GM18909 (cell line): ENCODE data around the gene OBSL1.

Experiments used
- ATAC-seq: cut with Tn5 transposase; IDR thresholded peaks from one replicate; pipeline ENCODE4 v1.9.1; 2021; ENCODE audit warnings: mild to moderate bottlenecking; ENCODE audit not compliant: unreplicated experiment, poor library complexity

The OBSL1 gene

DNA sequence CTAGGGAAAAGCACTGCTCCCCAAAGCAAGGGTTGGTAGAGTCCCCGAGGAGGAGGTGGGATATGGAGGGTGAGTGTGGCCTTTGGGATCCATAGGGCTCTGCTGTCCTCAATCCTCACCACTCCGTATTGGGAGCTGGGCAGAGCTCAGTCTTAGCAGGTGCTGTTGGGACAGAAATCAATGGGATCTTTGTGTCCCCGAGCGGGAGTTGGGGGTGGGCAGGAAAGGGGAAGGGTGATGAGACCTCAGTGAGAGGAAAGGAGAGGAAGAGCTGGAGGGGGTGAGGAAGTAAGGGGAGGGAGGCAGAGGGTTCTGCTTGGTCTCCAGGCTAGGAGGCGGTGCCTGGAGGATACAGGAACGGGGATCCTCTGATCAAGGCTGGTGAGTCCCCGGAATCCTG, 54.5 kb downstream of the OBSL1 start:
- ATAC-seq = no peak

DNA sequence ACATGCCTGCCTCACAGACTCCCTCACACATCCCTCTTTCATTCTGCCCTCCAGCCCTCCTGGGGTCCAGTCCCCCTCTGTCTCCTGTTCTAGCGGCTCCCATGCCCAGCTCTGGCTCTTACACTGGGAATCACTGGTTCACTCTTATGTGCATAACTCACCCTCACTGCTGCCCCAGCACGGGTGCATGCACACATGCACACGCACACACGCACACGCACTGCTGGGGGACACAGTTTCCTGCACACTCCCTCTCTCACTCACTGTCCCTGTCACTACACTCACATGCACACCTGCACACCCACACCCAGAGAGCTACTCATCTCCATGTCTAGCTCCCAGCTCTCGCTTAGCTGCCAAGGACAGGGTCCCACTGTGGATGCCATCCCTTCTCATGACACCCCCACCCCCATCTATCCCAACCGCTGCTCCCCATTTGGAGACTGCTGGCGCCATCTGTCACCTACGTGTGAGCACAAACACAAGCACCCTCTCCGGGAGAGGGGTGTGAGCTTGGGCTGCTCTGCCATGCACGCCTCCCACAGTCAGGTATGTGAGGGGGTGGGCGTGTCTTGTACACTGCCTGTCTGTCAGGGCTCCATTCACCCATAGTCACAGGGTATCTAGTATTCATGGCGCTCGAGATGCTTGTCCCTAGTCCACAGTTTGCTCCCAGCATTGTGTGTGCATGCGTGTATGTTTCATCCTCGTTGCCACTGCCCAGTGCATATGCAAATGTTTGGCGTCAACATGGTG, 55.3 kb downstream of the OBSL1 start:
- no peak for ATAC-seq

DNA sequence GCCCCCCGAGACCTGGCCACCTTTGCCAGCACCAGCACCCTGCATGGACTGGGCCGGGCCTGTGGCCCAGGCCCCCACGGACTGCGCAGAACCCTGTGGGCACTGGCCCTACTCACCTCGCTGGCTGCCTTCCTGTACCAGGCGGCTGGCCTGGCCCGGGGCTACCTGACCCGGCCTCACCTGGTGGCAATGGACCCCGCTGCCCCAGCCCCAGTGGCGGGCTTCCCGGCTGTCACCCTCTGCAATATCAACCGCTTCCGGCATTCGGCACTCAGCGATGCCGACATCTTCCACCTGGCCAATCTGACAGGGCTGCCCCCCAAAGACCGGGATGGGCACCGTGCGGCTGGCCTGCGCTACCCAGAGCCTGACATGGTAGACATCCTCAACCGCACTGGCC, 56.5 kb downstream of the OBSL1 start:
- no peak for ATAC-seq

DNA sequence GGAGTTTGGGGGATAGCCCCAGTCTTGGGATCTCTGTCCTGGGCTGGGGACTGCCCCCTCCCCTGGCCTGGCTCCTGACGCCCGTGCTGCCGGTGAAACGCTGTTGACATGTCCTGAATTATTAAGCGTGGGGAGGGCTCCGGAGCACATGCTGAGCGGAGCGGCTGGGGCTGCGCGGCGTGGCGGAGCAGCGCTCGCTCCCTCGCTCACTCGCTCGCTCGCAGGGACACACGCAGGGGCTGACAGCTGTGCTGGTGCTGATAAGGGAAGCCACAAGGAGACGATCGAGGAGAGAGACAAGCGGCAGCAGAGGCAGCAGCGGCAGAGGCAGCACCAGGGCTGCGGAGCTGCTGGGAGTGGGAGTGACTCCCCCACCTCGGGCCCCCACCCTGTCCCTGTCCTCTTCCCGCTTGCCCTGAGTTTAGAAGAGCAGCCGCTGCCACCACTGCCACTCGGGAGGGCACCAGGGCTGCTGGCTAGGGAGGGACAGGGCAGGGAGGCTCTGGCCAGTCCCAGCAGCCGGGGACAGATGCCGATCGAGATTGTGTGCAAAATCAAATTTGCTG, 57.1 kb downstream of the OBSL1 start, which contains the start of gene ASIC4:
ASIC4 (plus strand) TSS at position 287 of the 566 bp plus-strand sequence; CDS start at position 530, 243 bp downstream.
- no peak for ATAC-seq

DNA sequence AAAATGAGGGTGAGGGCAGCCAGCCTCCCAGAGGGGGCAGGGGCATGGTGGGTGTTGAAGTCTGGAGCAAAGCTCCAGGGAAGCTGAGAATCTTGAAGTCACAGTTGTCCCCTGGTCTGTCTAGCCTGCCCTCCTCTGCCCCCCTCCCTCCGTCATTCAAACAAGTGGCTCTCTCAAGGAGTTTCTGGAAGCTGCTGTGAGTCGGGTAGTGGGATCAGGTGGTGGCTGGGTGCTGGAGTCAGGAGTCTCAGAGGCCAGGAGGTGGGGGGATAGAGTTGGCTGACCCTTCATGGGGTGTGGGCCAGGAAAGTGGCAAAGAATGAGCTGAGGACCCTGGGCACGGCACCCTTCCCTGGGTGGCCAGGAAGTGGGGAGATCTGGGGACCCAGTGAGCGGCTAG, 57.6 kb downstream of the OBSL1 start:
- no peak for ATAC-seq

DNA sequence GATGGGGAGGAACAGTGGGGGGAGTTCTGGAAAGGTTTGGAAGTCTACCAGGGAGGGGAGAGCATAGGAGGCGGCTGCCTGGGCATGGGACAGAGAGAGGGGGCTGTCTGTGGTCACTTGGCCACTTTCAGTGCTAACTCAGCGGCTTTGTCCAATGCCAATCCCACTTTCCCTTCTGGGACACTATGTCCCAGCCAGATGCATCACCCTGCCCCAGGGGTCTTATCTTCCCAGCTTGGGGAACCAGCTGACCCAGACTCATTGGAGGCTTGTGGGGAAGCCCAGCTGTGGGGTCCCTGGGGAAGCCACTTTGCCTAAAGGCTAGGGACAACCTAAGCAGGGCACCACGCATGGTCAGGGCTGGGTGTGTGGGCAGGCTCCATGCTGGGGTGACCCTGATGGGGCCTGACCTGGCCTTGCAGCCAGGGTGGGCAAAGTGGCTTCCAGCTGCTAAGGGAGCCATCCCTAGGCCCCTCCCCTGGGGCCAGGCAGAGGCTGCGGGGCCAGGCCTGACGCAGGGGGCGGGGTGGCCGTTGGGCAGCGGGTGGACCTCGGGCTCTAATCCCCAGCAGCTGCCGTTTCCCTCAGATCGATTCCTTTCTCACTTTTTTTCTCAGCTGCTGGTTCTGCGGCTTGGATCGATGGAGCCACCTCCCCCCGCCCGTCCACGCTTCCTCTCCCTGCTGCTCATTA, 58.7 kb downstream of the OBSL1 start:
- no peak for ATAC-seq

DNA sequence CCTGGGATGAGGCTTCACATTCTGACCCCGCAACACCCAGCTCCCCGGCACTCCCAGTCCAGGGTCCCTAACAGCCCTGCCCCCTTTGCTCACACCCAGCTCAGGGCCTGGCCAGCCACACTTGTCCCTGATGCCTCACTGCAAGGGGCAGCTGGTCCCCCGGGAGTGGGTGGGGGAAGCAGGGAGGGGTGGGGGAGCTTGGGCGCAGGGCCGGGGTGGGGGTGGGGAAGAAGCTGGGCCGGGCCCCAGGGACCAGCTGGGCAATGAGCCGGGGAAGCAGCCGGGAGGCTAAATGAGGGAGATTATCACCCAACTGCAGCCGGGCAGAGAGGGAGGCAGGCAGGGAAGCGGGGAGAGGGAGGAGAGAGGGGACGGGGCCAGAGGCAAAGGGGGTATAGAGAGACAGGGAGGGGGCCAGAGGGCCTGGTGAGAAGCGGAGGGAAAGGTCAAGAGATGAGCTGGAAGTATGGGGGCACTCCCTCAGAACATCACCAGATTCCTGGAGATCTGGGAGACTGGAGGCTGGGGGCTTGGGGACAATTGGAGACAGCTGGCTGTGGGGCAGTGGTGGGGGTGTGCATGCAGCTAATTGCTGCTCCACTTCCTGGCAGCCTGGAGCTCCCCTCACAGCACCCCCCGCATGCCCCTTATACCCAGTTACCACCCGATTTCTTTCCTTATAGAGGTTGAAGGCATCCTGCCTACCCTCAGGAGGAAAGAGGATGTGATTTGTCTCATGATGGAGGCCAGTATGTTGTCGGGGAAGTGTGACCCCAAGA, 59.6 kb downstream of the OBSL1 start:
- no peak for ATAC-seq

DNA sequence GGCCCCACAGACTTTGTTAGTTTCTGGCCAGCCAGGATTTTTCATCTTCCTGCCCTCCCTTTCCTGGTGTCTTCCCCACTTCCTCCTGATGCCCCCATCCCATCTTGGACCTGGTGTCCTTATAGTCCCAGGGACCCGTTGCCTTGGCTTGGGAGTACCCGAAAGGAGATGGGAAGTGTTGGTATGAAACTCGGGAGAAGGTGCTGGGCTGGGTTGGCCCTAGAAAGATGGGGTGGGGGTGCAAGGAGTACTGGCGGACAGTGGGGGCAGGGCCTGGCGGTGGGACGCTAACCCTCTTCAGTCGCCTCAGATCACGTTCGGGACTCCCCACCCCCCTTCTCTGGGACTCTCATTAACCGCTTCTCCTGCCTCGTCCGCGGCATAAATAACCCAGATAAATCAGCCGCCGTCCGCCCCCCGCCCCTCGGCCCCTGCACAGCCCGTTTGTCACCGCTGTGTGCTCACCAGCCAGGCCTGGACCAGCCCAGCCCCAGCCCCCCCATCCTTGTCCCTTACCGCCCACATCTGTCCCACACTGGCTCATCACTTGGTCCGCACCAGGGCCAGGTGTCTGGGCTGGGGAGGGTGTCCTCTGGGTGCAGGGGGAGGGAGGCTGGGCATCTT, 60.7 kb downstream of the OBSL1 start:
- ATAC-seq = no peak

DNA sequence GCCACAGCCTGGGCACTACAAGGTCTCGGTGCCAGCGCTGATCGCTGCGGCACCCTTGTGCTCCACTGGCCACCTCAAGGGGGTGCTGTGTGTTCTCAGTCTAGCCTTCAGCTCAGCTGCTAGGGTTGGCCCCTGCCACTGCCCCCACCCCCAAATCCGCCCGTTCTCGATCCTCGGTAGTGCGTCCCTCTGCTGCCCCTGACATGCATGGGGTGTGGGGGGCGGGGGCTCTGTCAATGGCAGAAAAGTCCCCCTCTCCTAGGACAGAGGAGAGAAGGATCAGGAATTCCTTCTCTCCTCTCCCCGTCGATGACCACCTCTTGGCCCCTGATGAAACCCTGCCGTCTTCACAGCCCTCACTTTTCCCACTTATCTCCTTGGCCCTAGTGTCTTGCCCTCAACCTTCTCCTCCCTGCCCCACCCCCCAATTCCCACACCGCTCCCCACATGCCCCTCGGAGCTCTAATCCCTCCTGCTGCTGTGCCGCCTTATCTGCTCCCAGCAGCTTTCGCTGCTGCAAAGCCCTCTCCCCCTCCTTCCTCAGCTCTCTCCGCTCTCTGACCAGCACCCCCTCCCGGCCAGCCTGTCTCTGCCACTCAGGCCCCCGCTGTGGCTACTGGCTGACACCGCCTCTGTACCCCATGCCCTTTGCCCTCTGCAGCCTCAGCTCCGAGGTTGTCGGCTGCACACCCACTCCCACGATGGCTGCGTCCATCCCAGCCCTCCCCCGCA, 61.4 kb downstream of the OBSL1 start:
- ATAC-seq = peak; percentile 55

DNA sequence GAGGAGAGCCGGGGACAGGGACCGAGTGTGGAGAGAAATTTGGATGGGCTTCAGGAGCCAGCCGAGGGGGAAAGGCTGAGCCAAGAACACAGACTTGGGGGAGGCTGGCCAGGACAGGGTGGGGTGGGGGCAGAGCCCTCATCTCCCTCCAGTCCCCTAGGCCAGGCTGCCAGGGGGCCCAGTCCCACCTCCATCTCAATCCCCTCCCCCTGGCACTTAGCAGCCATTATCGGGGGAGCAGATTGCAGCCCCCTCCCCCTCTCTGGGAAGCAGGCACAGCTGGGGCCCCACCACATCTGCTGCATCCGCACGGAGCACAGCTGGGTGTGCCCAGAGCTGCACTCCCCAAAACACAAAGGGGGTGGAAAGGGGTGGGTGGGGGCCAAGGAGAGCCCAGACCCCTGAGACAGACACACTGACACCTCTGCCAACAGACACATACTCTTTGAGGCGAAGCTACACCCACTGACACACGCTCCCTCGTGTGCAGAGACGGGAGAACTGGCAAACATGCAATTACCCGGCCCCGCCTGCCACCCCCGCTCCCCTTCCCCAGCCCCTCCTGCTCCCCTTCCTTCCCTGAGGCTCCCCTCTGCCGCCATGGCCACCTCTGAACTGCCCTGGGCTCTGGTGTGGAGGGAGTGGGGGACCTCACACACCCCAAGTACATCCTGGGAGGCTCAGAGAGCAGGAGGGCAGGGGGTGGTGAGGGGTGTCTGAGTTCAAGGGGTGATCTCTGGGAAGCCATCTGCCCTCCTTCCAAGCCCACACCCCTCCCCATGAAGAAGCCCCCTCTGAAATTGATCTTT, 62.2 kb downstream of the OBSL1 start:
- ATAC-seq = peak; percentile 21

DNA sequence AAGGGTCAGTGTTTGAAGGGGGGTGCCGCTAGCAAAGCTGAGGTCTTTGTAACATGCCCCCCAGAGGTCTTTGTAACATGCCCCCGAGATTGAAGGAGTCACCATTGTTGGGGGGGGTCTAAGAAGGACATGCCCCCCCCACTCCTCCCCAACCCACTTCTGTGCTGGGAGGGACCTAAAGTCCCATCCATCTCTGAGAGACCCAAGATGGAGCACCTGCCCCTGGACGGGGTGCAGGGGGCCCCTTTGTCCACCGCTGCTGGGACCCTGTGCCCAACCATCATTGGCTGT, 63.0 kb downstream of the OBSL1 start:
- ATAC-seq = no peak

DNA sequence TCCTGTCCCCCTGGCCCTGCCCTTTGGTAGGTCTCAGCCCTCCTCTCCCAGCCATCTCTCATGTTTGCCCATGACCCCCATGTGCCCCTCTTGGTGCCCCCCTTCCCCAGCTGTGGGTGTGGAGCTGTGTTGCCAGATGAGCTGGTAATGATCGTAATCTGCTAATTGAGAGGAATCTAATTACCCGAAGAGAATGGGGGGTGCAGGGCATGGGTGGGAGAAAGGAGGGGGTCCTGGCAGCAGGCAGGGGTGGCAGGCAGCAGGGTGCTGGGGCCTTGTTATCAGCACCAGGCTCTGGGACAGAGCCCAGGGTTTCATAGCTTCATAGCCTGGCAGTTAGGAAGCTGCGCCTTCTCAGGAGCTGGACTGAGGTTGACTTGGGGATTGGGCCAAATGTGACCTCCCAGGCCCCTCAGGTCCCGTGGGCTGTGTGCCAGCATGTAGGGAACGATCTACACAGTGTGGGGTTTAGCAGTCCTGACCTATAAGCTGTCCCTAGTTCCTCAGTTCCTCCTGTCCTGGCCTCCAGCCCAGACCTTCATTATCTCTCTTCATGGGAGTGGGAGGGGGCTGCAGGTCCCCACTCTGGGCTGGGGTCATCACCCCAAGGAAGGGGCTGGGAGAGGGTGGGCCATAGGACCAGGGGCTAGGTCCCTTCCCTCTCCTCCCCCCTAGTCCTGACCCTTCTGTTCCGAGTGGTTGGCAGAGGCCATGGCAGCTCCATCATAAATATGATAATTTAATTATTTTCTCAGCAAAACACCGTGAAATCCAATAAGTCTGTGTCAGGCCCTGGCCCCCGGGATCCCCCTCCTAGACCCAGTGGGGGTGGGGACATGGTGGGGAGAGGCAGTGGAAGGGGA, 63.5 kb downstream of the OBSL1 start:
- no peak for ATAC-seq

DNA sequence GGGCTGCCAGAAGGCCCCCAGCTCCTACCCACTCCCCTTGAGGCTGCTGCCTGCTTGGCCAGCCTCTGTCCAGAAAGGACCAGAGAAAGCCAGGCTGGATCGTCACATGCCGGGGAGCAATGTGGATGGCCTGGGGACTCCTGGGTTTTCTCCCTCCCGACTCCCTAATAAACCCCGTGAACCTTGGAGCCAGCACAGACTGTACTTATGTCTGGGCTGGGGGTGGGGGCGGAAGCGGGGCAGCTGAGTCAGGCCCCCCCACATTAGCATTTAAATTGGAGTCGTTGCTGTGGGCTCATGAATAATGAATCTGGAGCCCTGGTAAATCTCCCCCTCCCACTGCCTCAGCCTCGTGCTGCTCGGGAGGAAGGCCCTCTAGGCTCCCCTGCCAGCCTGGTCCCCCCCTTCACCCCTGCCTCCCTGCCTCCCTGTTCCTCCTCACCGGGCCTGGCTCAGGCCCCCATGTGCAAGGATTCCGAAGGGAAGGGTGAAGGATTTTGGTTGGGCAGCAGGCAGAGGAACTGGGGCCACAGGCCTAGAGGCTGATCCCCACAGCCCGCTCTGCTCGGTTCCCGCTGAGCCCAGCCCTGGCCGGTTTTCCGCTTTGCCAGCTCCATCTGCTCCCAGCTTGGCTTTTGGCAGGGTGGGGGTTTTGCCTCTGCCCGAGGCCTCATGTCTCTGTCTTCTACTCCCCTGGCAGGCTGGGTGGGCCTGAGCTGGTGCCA, 64.4 kb downstream of the OBSL1 start:
- ATAC-seq = no peak

DNA sequence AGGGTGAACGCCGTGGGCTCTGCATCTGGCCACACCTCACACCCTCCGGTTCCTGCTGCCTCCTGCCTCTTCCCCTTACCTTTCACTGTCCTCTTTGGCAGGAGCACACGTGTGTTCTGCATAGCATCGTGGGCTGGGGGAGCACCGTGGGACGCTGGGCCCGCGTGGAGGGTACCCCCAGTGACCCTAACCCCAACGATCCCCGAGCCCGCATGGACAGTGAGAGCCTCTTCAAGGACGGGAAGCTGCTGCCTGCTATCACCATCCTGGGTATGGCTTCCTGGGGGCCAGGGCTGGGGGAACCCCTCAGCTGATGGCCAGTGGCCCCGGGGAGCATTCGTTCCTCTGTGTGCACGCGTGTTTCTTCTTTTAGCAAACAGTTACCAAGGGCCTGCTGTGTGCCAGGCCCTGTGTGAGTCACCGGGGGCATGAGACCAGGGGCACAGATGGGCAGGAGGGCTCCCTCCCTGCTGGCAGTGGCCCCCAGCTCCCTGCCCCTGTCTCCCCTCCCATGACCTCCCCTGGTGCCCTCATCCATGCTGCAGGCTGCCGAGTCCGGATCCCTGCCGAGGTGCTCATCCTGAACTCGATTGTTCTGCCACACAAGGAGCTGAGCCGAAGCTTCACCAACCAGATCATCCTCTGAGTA, 65.1 kb downstream of the OBSL1 start:
- ATAC-seq = no peak

DNA sequence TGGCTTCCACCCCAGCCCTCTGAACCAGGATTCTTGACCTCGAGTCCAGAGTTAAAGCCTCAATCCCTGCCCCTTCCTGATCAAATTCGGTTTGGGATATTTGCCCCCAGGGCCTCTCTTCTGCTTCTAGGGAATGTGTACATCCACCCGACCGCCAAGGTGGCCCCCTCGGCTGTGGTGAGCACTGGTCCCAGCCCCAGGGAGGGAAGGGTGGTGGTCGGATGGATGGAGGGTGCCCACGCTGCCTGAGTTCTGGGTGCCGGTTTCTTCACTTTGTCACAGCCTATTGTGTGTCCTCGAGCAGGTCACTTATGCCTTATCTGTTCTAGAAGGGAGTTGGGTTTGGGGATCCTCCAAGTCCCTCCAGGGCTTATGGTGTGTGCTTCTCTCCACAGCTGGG, 65.8 kb downstream of the OBSL1 start:
- ATAC-seq = no peak

DNA sequence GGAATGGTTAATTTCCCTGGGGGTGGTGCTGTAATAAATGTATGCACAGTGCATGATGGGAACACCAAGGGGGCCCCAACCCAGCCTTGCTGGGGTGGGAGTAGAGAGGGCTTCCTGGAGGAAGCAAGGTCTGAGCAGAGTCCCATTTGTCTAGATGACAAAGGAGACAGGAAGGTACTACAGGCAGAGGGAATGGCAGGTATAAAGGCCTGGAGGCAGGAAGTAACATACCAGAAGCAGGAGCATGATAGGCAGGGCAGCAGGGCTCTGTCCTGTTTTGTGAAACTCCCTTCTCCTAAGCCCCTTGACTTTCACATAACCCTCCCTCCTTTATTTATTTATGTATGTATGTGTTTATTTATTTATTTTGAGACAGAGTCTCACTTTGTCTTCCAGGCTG, 68.7 kb downstream of the OBSL1 start:
- ATAC-seq = no peak

DNA sequence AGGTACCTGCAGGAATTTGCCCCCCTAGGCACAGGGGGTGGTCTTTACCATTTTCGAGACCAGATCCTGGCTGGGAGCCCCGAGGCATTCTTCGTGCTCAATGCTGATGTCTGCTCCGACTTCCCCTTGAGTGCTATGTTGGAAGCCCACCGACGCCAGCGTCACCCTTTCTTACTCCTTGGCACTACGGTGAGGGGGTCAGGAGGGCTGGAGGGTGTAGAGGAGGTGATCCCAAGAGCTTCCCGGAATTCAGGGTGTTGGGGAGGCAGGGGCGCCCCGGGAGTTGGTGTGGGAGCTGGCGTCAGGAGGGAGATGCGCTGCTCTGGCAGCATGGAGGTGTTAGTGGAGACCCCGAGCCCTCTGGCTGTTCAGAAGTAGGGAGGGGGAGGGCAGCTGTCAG, 69.5 kb downstream of the OBSL1 start:
- no peak for ATAC-seq
